PC-3 (cell line): Measurements from ENCODE around the gene SCIN. TPM values are rescaled to one million over a fixed set of nuclear protein-coding genes. Genes with fewer than 3 reads are reported as not detected.

Experiments
- ATAC-seq: fragments of 200-7000 bp; cut with Tn5 transposase; 2 replicates; pipeline ENCODE4 v1.9.1; 2020; ENCODE audit warnings: mild to moderate bottlenecking, moderate library complexity
- BruUV-seq: library from RNA; stranded (reverse); fragments of 400-500 nt; replicated peaks from 2 replicates; lab custom pipeline; 2021; lab: Mats Ljungman, UMichigan
- CTCF ChIA-PET: fragments of 300-600 bp; sonication (Branson Sonifier 250); formaldehyde crosslinking; loops from one replicate; lab custom pipeline; 2022; ENCODE audit warnings: antibody characterized with exemption; lab: Charles Lee
- POLR2A ChIA-PET: fragments of 300-600 bp; sonication (Branson Sonifier 250); formaldehyde crosslinking; loops from one replicate; lab custom pipeline; 2022; ENCODE audit warnings: antibody characterized with exemption; ENCODE audit not compliant: unreplicated experiment; lab: Charles Lee
- DNase-seq: peaks from one replicate; pipeline ENCODE4 v3.0.0-alpha.2; 2015
- H2AFZ ChIP-seq: fragments of 300-600 bp; sonication (generic); 2 replicates; pipeline ENCODE4 v1.6.0; 2016; ENCODE audit warnings: antibody characterized with exemption, low read length
- H3F3A ChIP-seq: fragments of 300-600 bp; sonication (generic); one replicate; pipeline ENCODE4 v1.6.0; 2017; ENCODE audit warnings: antibody characterized with exemption, low read length, control low read depth, mild to moderate bottlenecking; ENCODE audit not compliant: unreplicated experiment
- H3K27ac ChIP-seq: fragments of 300-600 bp; sonication (generic); 2 replicates; pipeline ENCODE4 v1.5.1; 2016; ENCODE audit warnings: mild to moderate bottlenecking, low read length
- H3K27me3 ChIP-seq: fragments of 300-600 bp; sonication (generic); 2 replicates; pipeline ENCODE4 v1.6.1; 2016; ENCODE audit warnings: low read length, mixed read lengths
- H3K36me3 ChIP-seq: fragments of 300-600 bp; sonication (generic); 2 replicates; pipeline ENCODE4 v1.6.1; 2016; ENCODE audit warnings: low read depth, mixed run types, low read length, mixed read lengths
- H3K4me1 ChIP-seq: fragments of 300-600 bp; sonication (generic); 2 replicates; pipeline ENCODE4 v1.5.1; 2016; ENCODE audit warnings: low read length; ENCODE audit not compliant: insufficient read depth
- H3K4me2 ChIP-seq: fragments of 300-600 bp; sonication (generic); 2 replicates; pipeline ENCODE4 v1.6.0; 2016; ENCODE audit warnings: low read length
- H3K4me3 ChIP-seq: fragments of 300-600 bp; sonication (generic); 2 replicates; pipeline ENCODE4 v1.5.1; 2016; ENCODE audit warnings: mild to moderate bottlenecking, low read length, mixed read lengths
- H3K79me2 ChIP-seq: fragments of 300-600 bp; sonication (generic); 2 replicates; pipeline ENCODE4 v1.6.1; 2017; ENCODE audit warnings: low read length, mixed read lengths
- H3K9ac ChIP-seq: fragments of 300-600 bp; sonication (generic); 2 replicates; pipeline ENCODE4 v1.6.0; 2016; ENCODE audit warnings: mild to moderate bottlenecking, low read length
- H3K9me2 ChIP-seq: fragments of 300-600 bp; sonication (generic); replicated peaks from 2 replicates; pipeline ENCODE4 v1.6.1; 2016; ENCODE audit warnings: mixed run types, low read length, mixed read lengths
- H3K9me3 ChIP-seq: fragments of 300-600 bp; sonication (generic); 2 replicates; pipeline ENCODE4 v1.6.1; 2016; ENCODE audit warnings: low read length, mixed read lengths
- H4K20me1 ChIP-seq: fragments of 300-600 bp; sonication (generic); 2 replicates; pipeline ENCODE4 v1.6.1; 2016; ENCODE audit warnings: low read length, mixed read lengths
- CTCF ChIP-seq: fragments of 300-600 bp; sonication (generic); conservative IDR thresholded peaks from 2 replicates; pipeline ENCODE4 v1.5.1; 2017; ENCODE audit warnings: antibody characterized with exemption, low read depth, mild to moderate bottlenecking, low read length
- EZH2 ChIP-seq: fragments of 300-600 bp; sonication (generic); IDR thresholded peaks from one replicate; pipeline ENCODE4 v1.6.1; 2017; ENCODE audit warnings: antibody characterized with exemption, mild to moderate bottlenecking, low read length; ENCODE audit not compliant: unreplicated experiment
- EZH2phosphoT487 ChIP-seq: fragments of 300-600 bp; sonication (generic); IDR thresholded peaks from 2 replicates; pipeline ENCODE4 v1.6.1; 2018; ENCODE audit warnings: mild to moderate bottlenecking, antibody characterized with exemption, low read length, borderline replicate concordance
- intact Hi-C: fragments of 100-400 bp; cut with micrococcal nuclease; formaldehyde crosslinking; loops from 2 replicates; pipeline ENCODE4 v1.9.0; 2023
- total RNA-seq: library from RNA; depleted of rRNA; stranded (reverse); fragments of >200 nt; gene quantifications from 2 replicates; pipeline ENCODE4 v1.2.3, GENCODE V29; 2014

SCIN gene
- total RNA-seq, 1 experiment from 2014 or later = 0.91 TPM

- no peak for TF ChIP-seq EZH2phosphoT487
- TF ChIP-seq CTCF = peak; percentile 74
- POLR2A ChIA-PET = interaction anchor here (0.7 kb wide), 1 partner anchor 48 kb away, joined by 3 read pairs; no protein-coding TSS in a partner anchor
- Histone ChIP-seq H3K36me3 (no peaks in the 10 kb centered on the region), H4K20me1 (no peaks in the 10 kb centered on the region), H3K4me2 (peak overlapping the region; percentile 44), H3K27me3 (no peaks in the 10 kb centered on the region), H3K79me2 (no peaks in the 10 kb centered on the region), H3K9ac (no peak overlapping the region), H3K4me3 (no peak overlapping the region), H3F3A (no peaks in the 10 kb centered on the region), H3K9me2 (no peaks in the 10 kb centered on the region), H3K9me3 (no peaks in the 10 kb centered on the region), H3K4me1 (peaks cover 4% of the 10 kb centered on the region; the same call in 1 of the 2 replicates), H3K27ac (no peak overlapping the region), H2AFZ (0 out of 2 replicates have a peak overlapping the region, but pooled peaks have one; percentile 17)
- CTCF ChIA-PET = no interaction called here
- DNase-seq (peak; percentile 86), ATAC-seq (peak; percentile 64)
- BruUV-seq = no TSS peak
- intact Hi-C loops = loop anchor here (1.0 to 2.0 kb wide), 3 partner anchors 44 to 624 kb away; no protein-coding TSS in a partner anchor
Measured at GRCh38 chr7:12638851-12639456, 68.4 kb downstream of the SCIN start.

GRCh38 chr7:12640299-12641096, 70.0 kb downstream of the SCIN start:
- H3F3A ChIP-seq = no peaks in the 10 kb centered on the region
- no peak overlapping the region for H2AFZ ChIP-seq
- H3K27ac ChIP-seq = no peak overlapping the region
- H3K9me2 ChIP-seq = no peaks in the 10 kb centered on the region
- H3K27me3 ChIP-seq = no peaks in the 10 kb centered on the region
- no peaks in the 10 kb centered on the region for H3K9me3 ChIP-seq
- BruUV-seq = no TSS peak
- intact Hi-C loops = no loop called here
- no peak for TF ChIP-seq CTCF
- TF ChIP-seq EZH2phosphoT487 = no peak
- TF ChIP-seq EZH2 = no peak
- ChIA-PET POLR2A (no interaction called here), CTCF (no interaction called here)
- no peak for ATAC-seq
- no peaks in the 10 kb centered on the region for H3K36me3 ChIP-seq
- no peaks in the 10 kb centered on the region for H4K20me1 ChIP-seq
- H3K4me1 ChIP-seq = peaks cover 4% of the 10 kb centered on the region; the same call in 1 of the 2 replicates
- no peaks in the 10 kb centered on the region for H3K79me2 ChIP-seq
- no peak overlapping the region for H3K4me3 ChIP-seq
- DNase-seq = no peak
- H3K9ac ChIP-seq = no peak overlapping the region
- no peak overlapping the region for H3K4me2 ChIP-seq

- ATAC-seq (no peak), DNase-seq (no peak)
- Histone ChIP-seq H3K9ac (no peak overlapping the region), H3K9me2 (no peaks in the 10 kb centered on the region), H3K9me3 (no peaks in the 10 kb centered on the region), H3K36me3 (no peaks in the 10 kb centered on the region), H3K4me1 (peaks cover 7% of the 10 kb centered on the region), H4K20me1 (no peaks in the 10 kb centered on the region), H3K27ac (no peak overlapping the region), H3K4me2 (no peak overlapping the region), H3K27me3 (no peaks in the 10 kb centered on the region), H2AFZ (no peak overlapping the region), H3F3A (no peaks in the 10 kb centered on the region), H3K79me2 (no peaks in the 10 kb centered on the region), H3K4me3 (no peak overlapping the region)
- TF ChIP-seq EZH2 (no peak), CTCF (no peak), EZH2phosphoT487 (no peak)
- BruUV-seq = no TSS peak
- ChIA-PET CTCF (no interaction called here), POLR2A (no interaction called here)
- intact Hi-C loops = no loop called here
Measured at GRCh38 chr7:12641196-12641595, 70.7 kb downstream of the SCIN start.
